ENCODE data around the gene EPGN.
"Not testable (repeated sequence)": the region's sequence is repeated elsewhere in the genome, so short reads cannot be mapped to it uniquely, and the experiment has no call there.

The EPGN gene

GRCh38 chr4:74311696-74312313 lies 3.5 kb downstream of the EPGN start:
- no peak for DNase-seq

GRCh38 chr4:74314329-74314728 lies 6.1 kb downstream of the EPGN start:
- no peak for DNase-seq

- no peak for DNase-seq
These were observed 6.7 kb downstream of the EPGN start for GRCh38 chr4:74314944-74315343.

- no peak for DNase-seq
These were observed 7.1 kb downstream of the EPGN start for GRCh38 chr4:74315376-74315775.

- no peak for DNase-seq
These were observed 8.1 kb downstream of the EPGN start for GRCh38 chr4:74316397-74316796.

GRCh38 chr4:74317616-74318246 lies 9.5 kb downstream of the EPGN start:
- DNase-seq = no peak

GRCh38 chr4:74318276-74318675 lies 10.0 kb downstream of the EPGN start:
- DNase-seq = no peak

DNA sequence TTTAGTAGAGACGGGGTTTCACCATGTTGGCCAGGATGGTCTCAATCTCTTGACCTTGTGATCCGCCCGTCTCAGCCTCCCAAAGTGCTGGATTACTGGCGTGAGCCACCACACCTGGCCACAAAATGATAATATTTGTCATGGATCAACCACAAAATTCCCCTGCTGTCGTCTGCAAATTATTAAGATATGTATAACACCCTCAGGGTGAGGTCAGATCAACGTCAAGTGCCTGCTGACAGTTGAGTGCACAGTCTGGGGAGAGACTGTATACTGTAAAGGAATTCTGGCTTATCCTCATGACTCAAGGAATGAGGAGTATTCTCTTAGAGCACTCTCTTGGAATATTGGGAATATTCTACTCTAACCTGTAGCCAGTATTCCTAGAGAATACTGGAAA lies 11.2 kb downstream of the EPGN start:
- DNase-seq = no peak

GRCh38 chr4:74320559-74321118 lies 12.4 kb downstream of the EPGN start:
- no peak for DNase-seq

GRCh38 chr4:74322301-74322700 lies 14.0 kb downstream of the EPGN start:
- DNase-seq = no peak

DNA sequence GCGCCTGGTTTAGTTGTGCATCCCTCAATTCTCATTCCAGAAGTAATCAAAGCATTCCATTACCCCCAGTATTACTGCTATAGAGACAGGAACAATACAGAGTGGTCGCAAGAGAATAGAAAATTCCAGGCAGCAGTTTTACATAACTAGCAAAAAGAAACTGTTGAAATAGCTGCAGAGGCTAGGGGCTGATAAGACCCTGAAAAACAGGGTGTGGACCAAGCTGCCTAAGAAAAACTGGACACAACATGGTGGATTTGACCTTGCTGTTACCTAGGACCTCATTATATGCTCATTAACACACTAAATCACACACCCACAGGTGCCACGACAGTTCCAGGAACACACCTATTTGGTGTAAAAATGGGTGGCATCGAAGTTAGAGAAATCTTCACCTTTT lies 15.4 kb downstream of the EPGN start:
- DNase-seq = no peak

GRCh38 chr4:74324262-74324661 lies 16.0 kb downstream of the EPGN start:
- no peak for DNase-seq

GRCh38 chr4:74325886-74326285 lies 17.6 kb downstream of the EPGN start:
- no peak for DNase-seq

DNA sequence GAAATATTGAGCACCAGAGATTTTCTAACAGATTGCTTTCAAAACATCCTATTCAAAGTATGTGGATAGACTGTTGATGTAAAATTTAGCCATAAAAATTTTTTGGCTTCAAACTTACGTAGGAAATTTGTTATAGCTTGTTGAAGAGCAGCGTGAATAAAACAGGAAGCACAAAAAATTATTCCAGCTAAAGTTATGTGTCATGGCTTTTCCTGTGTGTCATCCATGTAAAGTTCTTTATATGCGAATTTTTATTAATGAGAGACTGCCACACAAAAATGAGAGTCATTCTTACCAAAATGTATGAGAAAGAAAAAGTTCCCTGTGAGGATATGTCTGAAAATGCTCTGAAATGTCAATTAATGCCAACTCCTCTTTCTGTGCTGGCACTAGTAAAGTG lies 19.5 kb downstream of the EPGN start:
- no peak for DNase-seq

DNA sequence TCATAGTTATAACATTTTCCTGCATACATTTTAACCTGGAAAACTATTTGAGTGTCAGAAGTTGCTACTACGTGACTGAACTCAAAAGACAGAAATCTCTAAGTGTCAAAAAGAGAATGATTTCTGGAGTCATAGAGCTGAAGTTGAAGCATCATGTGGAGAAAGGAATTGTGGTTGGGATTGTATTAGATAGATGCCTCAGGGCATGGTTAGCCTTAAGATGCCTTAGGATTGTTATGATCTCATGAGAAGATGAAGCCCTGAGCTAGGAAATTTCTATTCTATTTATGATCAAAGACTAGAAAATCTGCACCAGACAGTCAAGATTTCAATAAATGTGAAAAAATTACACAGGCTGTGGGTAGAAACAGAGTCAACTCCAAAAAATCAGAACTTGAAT lies 20.2 kb downstream of the EPGN start:
- DNase-seq = no peak

GRCh38 chr4:74329307-74329706 lies 21.0 kb downstream of the EPGN start:
- no peak for DNase-seq

DNA sequence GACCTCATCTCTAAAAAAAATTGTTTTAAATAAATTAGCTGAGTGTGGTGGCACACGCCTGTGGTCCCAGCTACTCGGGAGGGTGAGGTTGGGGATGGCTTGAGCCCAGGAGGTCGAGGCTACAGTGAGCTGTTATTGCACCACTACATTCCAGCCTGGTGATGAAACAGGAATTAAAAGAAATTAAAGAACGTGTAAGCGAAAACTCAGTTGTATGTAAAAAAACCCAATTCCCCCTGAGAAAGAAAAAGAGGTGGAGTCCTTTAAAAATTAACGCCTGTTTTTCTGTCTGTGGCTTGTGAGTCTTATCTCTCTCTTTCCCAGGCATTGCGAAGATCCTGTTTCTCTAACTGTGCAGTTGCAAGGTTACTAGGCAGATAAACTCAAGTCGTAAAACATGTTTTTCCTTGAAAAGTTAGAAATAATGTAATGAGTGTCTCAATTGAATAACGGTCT lies 22.1 kb downstream of the EPGN start:
- DNase-seq = no peak

- no peak for DNase-seq
These were observed 23.0 kb downstream of the EPGN start for GRCh38 chr4:74331252-74331651.

DNA sequence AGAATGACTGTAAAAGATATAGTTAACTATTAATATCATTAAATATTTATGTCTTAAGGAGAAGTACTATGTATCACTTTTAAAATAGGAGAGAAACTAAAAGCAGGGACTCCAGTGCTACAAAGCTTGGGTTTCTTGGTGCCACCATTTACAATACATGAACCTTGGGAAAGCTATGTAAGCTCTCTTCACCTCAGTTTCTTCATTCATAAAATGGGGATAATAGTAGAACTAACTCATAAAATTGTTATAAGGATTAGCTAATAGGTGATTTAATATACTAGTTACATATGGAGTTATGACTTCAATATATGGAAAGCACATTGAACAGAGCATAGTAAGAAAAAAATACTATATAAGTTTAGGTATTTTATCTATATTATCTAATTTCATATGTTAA lies 23.7 kb downstream of the EPGN start:
- DNase-seq = no peak

DNA sequence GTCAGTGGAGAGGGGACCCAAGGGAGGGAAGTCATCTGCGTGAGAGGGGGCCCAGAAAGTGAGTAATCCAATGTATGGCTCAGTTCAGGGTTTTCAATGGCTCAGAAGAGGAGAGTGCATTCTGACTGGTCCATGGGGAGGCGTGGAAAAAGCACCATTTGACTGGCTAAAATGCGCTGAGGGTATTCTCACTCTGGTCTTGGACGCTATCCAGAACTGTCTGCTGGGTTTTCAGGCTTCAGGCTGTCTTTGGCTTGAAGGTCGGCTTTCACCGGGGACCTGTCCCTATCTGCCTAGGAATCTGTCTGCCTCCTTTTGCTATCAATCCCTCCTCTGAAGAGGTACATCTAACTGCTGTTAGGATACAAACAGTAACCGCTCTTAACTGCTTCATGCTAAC lies 26.4 kb downstream of the EPGN start:
- no peak for DNase-seq

GRCh38 chr4:74335341-74336021 lies 27.2 kb downstream of the EPGN start:
- DNase-seq = no peak

DNA sequence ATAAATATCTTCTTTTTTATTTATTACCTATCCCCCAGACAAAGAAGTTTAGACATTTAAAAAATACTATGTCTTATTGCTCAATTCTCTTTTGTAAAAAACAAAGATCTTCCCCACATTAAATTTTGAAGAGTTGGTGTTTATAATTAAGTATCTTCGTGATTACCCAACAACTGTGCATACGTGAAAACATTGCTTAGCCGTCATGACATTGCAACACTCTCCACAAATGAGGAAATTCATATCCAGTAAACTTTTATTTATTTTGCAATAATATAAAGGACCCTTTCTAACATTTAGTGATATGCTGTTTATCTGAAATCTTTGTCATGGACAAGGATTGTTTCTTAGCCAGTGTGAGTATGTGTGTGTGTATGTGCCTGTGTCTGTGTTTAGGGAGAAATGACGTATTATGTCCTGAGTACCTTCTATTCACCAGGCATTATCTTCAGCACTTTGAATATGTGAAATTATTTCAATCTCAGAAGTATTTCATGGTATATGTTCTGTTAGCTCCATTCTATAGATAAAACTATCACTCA lies 30.6 kb downstream of the EPGN start:
- DNase-seq = no peak

DNA sequence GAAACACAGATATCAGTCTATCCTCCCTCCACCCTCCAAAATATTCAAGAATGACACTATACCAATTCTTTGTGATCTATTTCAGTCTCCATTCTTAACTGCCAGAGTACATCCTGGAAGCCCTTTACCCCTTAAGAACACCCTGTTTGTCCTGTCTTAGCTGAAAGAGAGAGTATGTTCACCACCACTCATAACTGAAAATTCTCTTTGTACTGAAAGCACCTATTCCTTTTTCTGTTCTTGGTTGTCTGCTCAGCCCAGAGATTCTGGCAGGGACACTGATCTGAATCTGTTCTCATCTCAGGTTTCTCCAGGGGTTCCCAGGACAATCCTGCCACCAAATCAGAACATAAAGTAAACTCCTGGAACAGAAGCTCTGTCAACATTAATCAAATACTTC lies 31.2 kb downstream of the EPGN start:
- no peak for DNase-seq

DNA sequence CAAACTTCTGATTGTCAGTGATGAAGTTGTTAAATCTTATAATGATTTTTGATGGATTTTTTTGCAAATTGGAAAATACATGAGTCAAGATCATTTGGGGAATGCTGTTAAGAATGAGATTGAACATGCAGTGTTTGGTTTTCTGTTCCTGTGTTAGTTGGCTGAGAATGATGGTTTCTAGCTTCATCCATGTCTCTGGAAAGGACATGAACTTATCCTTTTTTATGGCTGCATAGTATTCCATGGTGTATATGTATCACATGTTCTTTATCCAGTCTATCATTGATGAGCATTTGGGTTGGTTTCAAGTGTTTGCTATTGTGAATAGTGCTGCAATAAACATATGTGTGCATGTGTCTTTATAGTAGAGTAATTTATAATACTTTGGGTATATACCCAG lies 32.2 kb downstream of the EPGN start:
- DNase-seq = not testable (repeated sequence)
